GM12874 (cell line): ENCODE results near the gene LGI4.

Experiments
- CTCF ChIP-seq: IDR thresholded peaks from 2 replicates; pipeline ENCODE4 v1.5.1; 2011; ENCODE audit warnings: low read depth, mild to moderate bottlenecking, control low read depth, low read length, moderate library complexity; ENCODE audit not compliant: insufficient read depth

LGI4 gene

GRCh38 chr19:35122687-35123551 is 11.9 kb downstream of the LGI4 start:
- no peak for TF ChIP-seq CTCF

GRCh38 chr19:35120898-35121297 is 14.0 kb downstream of the LGI4 start:
- TF ChIP-seq CTCF, result no peak

DNA sequence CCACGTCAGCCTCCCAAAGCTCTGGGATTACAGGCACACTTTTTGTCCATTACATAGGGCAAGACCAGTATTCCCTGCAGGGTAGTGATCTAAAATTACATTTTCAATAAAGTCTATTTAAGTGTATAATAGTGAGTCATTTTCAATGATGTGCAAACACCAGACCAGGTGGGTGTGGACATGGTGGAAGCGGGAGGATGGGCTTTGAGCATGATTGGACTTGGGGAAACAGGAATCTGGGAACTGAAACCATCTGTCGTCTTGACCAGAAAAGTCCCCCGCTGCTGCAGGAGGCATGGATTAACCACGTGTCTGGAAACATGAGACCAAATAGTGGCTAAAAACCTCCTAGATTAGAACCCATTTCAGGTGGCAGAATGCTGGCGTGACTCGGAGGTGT is 14.4 kb downstream of the LGI4 start:
- TF ChIP-seq CTCF, result no peak

- no peak for TF ChIP-seq CTCF
Observed at GRCh38 chr19:35119578-35120155, 15.2 kb downstream of the LGI4 start.

DNA sequence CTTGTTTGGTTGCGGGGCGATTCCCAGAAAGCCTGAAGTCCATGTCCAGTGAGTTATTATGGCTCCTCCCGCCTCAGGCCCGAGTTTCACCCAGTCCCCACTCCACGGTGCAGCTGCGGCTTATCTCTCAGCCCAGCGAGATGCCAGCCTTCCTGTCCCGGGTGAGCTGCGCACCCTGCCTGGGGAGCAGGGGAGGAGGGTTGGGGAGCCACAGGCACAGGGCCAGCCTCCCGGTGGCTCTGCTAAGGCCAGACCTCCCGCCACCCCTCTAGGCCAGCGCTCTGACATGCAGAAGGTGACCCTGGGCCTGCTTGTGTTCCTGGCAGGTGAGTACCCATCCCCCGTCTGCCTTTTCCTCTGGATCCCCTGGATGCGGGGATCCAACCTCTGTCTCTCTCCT is 15.8 kb downstream of the LGI4 start:
- TF ChIP-seq CTCF, result no peak

GRCh38 chr19:35118268-35119020 is 16.4 kb downstream of the LGI4 start:
- no peak for TF ChIP-seq CTCF

DNA sequence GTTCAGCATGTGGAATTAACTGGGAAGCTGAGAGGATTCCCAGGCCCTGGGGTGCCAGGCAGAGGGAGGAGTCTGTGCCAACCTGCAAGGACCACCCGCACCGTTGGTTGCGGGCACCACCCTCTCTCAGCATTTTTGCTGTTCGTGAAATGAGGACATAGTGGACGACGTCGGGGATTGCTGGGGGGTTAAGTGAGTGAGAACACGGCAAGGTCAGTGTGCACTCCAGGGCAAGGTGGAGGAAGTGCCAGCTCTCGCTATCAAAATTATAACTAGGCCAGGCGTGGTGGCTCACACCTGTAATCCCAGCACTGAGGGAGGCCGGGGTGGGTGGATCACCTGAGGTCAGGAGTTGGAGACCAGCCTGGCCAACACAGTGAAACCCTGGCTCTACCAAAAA is 17.1 kb downstream of the LGI4 start:
- TF ChIP-seq CTCF, result no peak
